Vagina (tissue), 2 donors: Measurements from ENCODE around the gene ZNF394.
"Not testable (repeated sequence)": the region's sequence is repeated elsewhere in the genome, so short reads cannot be mapped to it uniquely, and the experiment has no call there.

Experiments
- CTCF ChIP-seq, 3 experiments: fragments of 450-650 bp in 2 of 3; fragments of 200-600 bp in 1 of 3; sonication (generic) in 1 of 3; IDR thresholded peaks; one replicate each; pipeline ENCODE4 v1.5.1; 2017 to 2019; ENCODE audit warnings: antibody characterized with exemption in 3 of 3, mild to moderate bottlenecking in 2 of 3, moderate library complexity in 2 of 3
- POLR2A ChIP-seq, 2 donors: fragments of 450-650 bp; IDR thresholded peaks; one replicate each; pipeline ENCODE4 v1.6.1; 2017; ENCODE audit warnings: antibody characterized with exemption in 2 of 2, mild to moderate bottlenecking in 2 of 2, moderate library complexity in 2 of 2
- POLR2AphosphoS5 ChIP-seq, 2 donors: sonication (generic); formaldehyde crosslinking; IDR thresholded peaks; one replicate each; pipeline ENCODE4 v1.9.0; 2017; ENCODE audit warnings: antibody characterized with exemption in 2 of 2, mild to moderate bottlenecking in 2 of 2, low read depth in 1 of 2; ENCODE audit not compliant: insufficient read depth in 1 of 2

- TF ChIP-seq CTCF (IDR thresholded peaks at IDR 0.05); POLR2AphosphoS5 (IDR thresholded peaks at IDR 0.05; ENCODE audit: insufficient read depth in 1 of 2, low read depth in 1 of 2); POLR2A (IDR thresholded peaks at IDR 0.05): not testable (repeated sequence)
Measured at GRCh38 chr7:99501236-99501635, 1.2 kb upstream of the ZNF394 start.
